C4-2B (cell line): Measurements from ENCODE around the gene PTPRF.

Source experiments
- H3K27ac ChIP-seq: fragments of 450-650 bp; 2 replicates; pipeline ENCODE4 v1.5.1; 2017
- CTCF ChIP-seq: fragments of 450-650 bp; conservative IDR thresholded peaks from 2 replicates; pipeline ENCODE4 v1.5.1; 2017; ENCODE audit warnings: mild to moderate bottlenecking
- ZFX ChIP-seq: fragments of 450-650 bp; IDR thresholded peaks from 2 replicates; pipeline ENCODE4 v1.6.1; 2017

The PTPRF gene

GRCh38 chr1:43586136-43586731 is 55.6 kb downstream of the PTPRF start:
- no peak overlapping the region for H3K27ac ChIP-seq
- no peak for TF ChIP-seq ZFX

- no peak for TF ChIP-seq CTCF
- no peak for TF ChIP-seq ZFX
Observed at GRCh38 chr1:43587001-43587400, 56.3 kb downstream of the PTPRF start.

GRCh38 chr1:43587594-43587993 is 56.9 kb downstream of the PTPRF start:
- no peak overlapping the region for H3K27ac ChIP-seq
- no peak for TF ChIP-seq CTCF
- TF ChIP-seq ZFX: no peak

More at GRCh38 chr1:43587001-43587400, 56.3 kb downstream of the PTPRF start:
- no peak overlapping the region for H3K27ac ChIP-seq

GRCh38 chr1:43588592-43588991 is 57.9 kb downstream of the PTPRF start:
- TF ChIP-seq ZFX: no peak
- TF ChIP-seq CTCF: no peak
- no peak overlapping the region for H3K27ac ChIP-seq

- H3K27ac ChIP-seq: no peak overlapping the region
- no peak for TF ChIP-seq ZFX
Observed at GRCh38 chr1:43590388-43590925, 59.8 kb downstream of the PTPRF start.

GRCh38 chr1:43591181-43591580 is 60.5 kb downstream of the PTPRF start:
- H3K27ac ChIP-seq: no peak overlapping the region
- no peak for TF ChIP-seq ZFX
- no peak for TF ChIP-seq CTCF

GRCh38 chr1:43592051-43592665 is 61.5 kb downstream of the PTPRF start:
- TF ChIP-seq CTCF: no peak
- no peak overlapping the region for H3K27ac ChIP-seq

- TF ChIP-seq ZFX (no peak), CTCF (no peak)
- no peak overlapping the region for H3K27ac ChIP-seq
Observed at GRCh38 chr1:43592974-43593683, 62.4 kb downstream of the PTPRF start.
